Measurements from ENCODE around the gene TIMM10B. TPM values are rescaled to one million over a fixed set of nuclear protein-coding genes. Genes with fewer than 3 reads are reported as not detected.

The TIMM10B gene
- total RNA-seq, 1 donor from 2014 or later = 34.0 TPM

- peaks cover 10% of the 10 kb centered on the region for H3K36me3 Mint-ChIP-seq
- no peaks in the 10 kb centered on the region for H3K27me3 Mint-ChIP-seq (ENCODE audit: low read depth)
- H3K9me3 Mint-ChIP-seq = no peaks in the 10 kb centered on the region
- DNase-seq (ENCODE audit: low spot score in 2 of 2, unreplicated experiment in 2 of 2) = peak; percentile 87 to 90
- TF ChIP-seq CTCF (IDR thresholded peaks at IDR 0.05; ENCODE audit: unreplicated experiment) = no peak
- peaks cover 16% of the 10 kb centered on the region for H3K4me1 Mint-ChIP-seq
- H3K27ac Mint-ChIP-seq = peak within 1 kb of the TSS; percentile 97
- peak within 1 kb of the TSS; percentile 84 for H3K4me3 Mint-ChIP-seq
Observed at GRCh38 chr11:6473451-6474412, 7.6 kb upstream of the TIMM10B start, which contains the start of gene TRIM3. Gene TRIM3 (minus strand): TSS chr11:6473941. CDS start chr11:6465695, 8,246 bp downstream.

- no peaks in the 10 kb centered on the region for H3K9me3 Mint-ChIP-seq
Observed at GRCh38 chr11:6474413-6474792, 6.9 kb upstream of the TIMM10B start.

GRCh38 chr11:6474806-6475500 is 6.3 kb upstream of the TIMM10B start:
- no peaks in the 10 kb centered on the region for H3K27me3 Mint-ChIP-seq (ENCODE audit: low read depth)
- H3K9me3 Mint-ChIP-seq = no peaks in the 10 kb centered on the region
- H3K27ac Mint-ChIP-seq = peak overlapping the region; percentile 97
- H3K36me3 Mint-ChIP-seq = peaks cover 10% of the 10 kb centered on the region
- no peak for DNase-seq (ENCODE audit: low spot score in 2 of 2, unreplicated experiment in 2 of 2)
- H3K4me1 Mint-ChIP-seq = peaks cover 24% of the 10 kb centered on the region
- TF ChIP-seq CTCF (IDR thresholded peaks at IDR 0.05; ENCODE audit: unreplicated experiment) = no peak
- peak overlapping the region; percentile 84 for H3K4me3 Mint-ChIP-seq

More at GRCh38 chr11:6474413-6474792, 6.9 kb upstream of the TIMM10B start:
- H3K36me3 Mint-ChIP-seq = peaks cover 10% of the 10 kb centered on the region
- peak overlapping the region; percentile 97 for H3K27ac Mint-ChIP-seq
- TF ChIP-seq CTCF (IDR thresholded peaks at IDR 0.05; ENCODE audit: unreplicated experiment) = no peak
- H3K27me3 Mint-ChIP-seq (ENCODE audit: low read depth) = no peaks in the 10 kb centered on the region
- peaks cover 19% of the 10 kb centered on the region for H3K4me1 Mint-ChIP-seq
- no peak for DNase-seq (ENCODE audit: low spot score in 2 of 2, unreplicated experiment in 2 of 2)
- peak overlapping the region; percentile 84 for H3K4me3 Mint-ChIP-seq

GRCh38 chr11:6475936-6476335 is 5.4 kb upstream of the TIMM10B start:
- peaks cover 10% of the 10 kb centered on the region for H3K36me3 Mint-ChIP-seq
- no peak overlapping the region for H3K4me3 Mint-ChIP-seq
- DNase-seq (ENCODE audit: low spot score in 2 of 2, unreplicated experiment in 2 of 2) = no peak
- no peaks in the 10 kb centered on the region for H3K9me3 Mint-ChIP-seq
- peak overlapping the region; percentile 39 for H3K27ac Mint-ChIP-seq
- no peaks in the 10 kb centered on the region for H3K27me3 Mint-ChIP-seq (ENCODE audit: low read depth)
- peaks cover 34% of the 10 kb centered on the region for H3K4me1 Mint-ChIP-seq
- TF ChIP-seq CTCF (IDR thresholded peaks at IDR 0.05; ENCODE audit: unreplicated experiment) = no peak

- no peak for DNase-seq (ENCODE audit: low spot score in 2 of 2, unreplicated experiment in 2 of 2)
- no peaks in the 10 kb centered on the region for H3K9me3 Mint-ChIP-seq
- H3K27ac Mint-ChIP-seq = no peak overlapping the region
- peaks cover 10% of the 10 kb centered on the region for H3K36me3 Mint-ChIP-seq
- H3K27me3 Mint-ChIP-seq (ENCODE audit: low read depth) = no peaks in the 10 kb centered on the region
- H3K4me1 Mint-ChIP-seq = peaks cover 36% of the 10 kb centered on the region
- no peak for TF ChIP-seq CTCF (IDR thresholded peaks at IDR 0.05; ENCODE audit: unreplicated experiment)
- no peak overlapping the region for H3K4me3 Mint-ChIP-seq
Observed at GRCh38 chr11:6476571-6476970, 4.7 kb upstream of the TIMM10B start.

Data from mesothelial cell of epicardium (in vitro differentiated cells).